Left ventricle myocardium inferior (tissue), 1 donor: ENCODE results near the gene WWP2. TPM values are rescaled to one million over a fixed set of nuclear protein-coding genes. Genes with fewer than 3 reads are reported as not detected.
A peak's percentile ranks its signal among the peaks of the same experiment; 100 is the strongest.

ENCODE experiments used
- DNase-seq: peaks from one replicate; pipeline ENCODE4 v3.0.0-alpha.2; 2020
- H3K27ac ChIP-seq: fragments of 200-600 bp; replicated peaks from 2 replicates; pipeline ENCODE4 v1.8.0; 2021
- H3K27me3 ChIP-seq: fragments of 200-600 bp; 2 replicates; pipeline ENCODE4 v1.8.0; 2021; ENCODE audit warnings: low read depth
- H3K36me3 ChIP-seq: fragments of 200-600 bp; 2 replicates; pipeline ENCODE4 v1.8.0; 2021
- H3K4me1 ChIP-seq: fragments of 200-600 bp; 2 replicates; pipeline ENCODE4 v1.8.0; 2021
- H3K4me3 ChIP-seq: fragments of 200-600 bp; 2 replicates; pipeline ENCODE4 v1.8.0; 2021; ENCODE audit warnings: mild to moderate bottlenecking, moderate library complexity
- H3K9me3 ChIP-seq: fragments of 200-600 bp; replicated peaks from 2 replicates; pipeline ENCODE4 v1.8.0; 2021
- CTCF ChIP-seq: fragments of 200-600 bp; IDR thresholded peaks from 2 replicates; pipeline ENCODE4 v1.8.0; 2021; ENCODE audit warnings: antibody characterized with exemption, mild to moderate bottlenecking, borderline replicate concordance
- intact Hi-C: fragments of 100-400 bp; cut with micrococcal nuclease; formaldehyde crosslinking; loops from one replicate; pipeline ENCODE4 v1.11.0; 2022
- total RNA-seq: library from RNA; stranded (reverse); fragmentation: NEBNext Ultra II Directional; extraction: Animal tissue kit (Norgen Biotek cat#: 25700); gene quantifications from one replicate; pipeline ENCODE4 v1.2.1, GENCODE V29; 2021
- donor health status: DM: no; HTN: yes; CAD: no; lungs with severe emphysema.

Gene WWP2
- total RNA-seq, 1 donor from 2014 or later = 21.3 TPM

GRCh38 chr16:69838489-69838888 is 76.4 kb downstream of the WWP2 start:
- Histone ChIP-seq H3K9me3 (no peaks in the 10 kb centered on the region), H3K36me3 (peaks cover 10% of the 10 kb centered on the region), H3K27ac (peak overlapping the region; percentile 85), H3K4me1 (peaks cover 76% of the 10 kb centered on the region), H3K27me3 (no peaks in the 10 kb centered on the region), H3K4me3 (no peak overlapping the region)
- intact Hi-C loops = no loop called here
- DNase-seq = peak; percentile 35
- TF ChIP-seq CTCF = no peak

GRCh38 chr16:69839240-69839688 is 77.1 kb downstream of the WWP2 start:
- TF ChIP-seq CTCF = no peak
- peak overlapping the region; percentile 85 for H3K27ac ChIP-seq
- H3K36me3 ChIP-seq = peaks cover 10% of the 10 kb centered on the region
- H3K9me3 ChIP-seq = no peaks in the 10 kb centered on the region
- DNase-seq = no peak
- no peak overlapping the region for H3K4me3 ChIP-seq
- peaks cover 68% of the 10 kb centered on the region for H3K4me1 ChIP-seq
- intact Hi-C loops = no loop called here
- no peaks in the 10 kb centered on the region for H3K27me3 ChIP-seq

DNA sequence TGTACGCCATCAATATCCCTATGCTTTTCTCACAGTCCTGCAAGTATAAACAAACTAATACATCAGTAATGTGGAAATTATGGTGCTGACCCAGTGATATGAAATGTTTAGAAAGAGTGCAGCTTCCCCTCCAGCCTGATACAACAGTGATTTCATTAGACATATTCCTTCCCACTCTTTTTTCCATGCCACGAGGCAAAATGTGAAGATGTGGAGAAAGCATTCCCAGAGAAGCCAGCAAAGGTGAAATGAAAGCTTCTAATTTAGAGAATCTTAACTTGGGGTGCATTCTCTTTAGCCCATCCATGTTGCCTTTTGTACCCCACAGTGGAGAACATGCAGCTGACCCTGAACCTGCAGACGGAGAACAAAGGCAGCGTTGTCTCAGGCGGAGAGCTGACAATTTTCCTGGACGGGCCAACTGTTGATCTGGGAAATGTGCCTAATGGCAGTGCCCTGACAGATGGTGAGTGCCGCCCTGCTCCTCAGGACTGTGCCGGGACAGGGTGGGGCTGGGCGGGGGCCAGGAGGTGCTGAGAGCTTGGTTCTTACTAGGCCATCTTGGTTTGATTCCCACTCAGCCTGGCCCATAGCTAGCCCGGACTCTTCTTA is 77.8 kb downstream of the WWP2 start:
- H3K27ac ChIP-seq = peak overlapping the region; percentile 85
- peaks cover 10% of the 10 kb centered on the region for H3K36me3 ChIP-seq
- intact Hi-C loops = no loop called here
- no peaks in the 10 kb centered on the region for H3K9me3 ChIP-seq
- peaks cover 62% of the 10 kb centered on the region for H3K4me1 ChIP-seq
- H3K27me3 ChIP-seq = no peaks in the 10 kb centered on the region
- no peak for TF ChIP-seq CTCF
- DNase-seq = peak; percentile 45
- H3K4me3 ChIP-seq = no peak overlapping the region

GRCh38 chr16:69840975-69841374 is 78.8 kb downstream of the WWP2 start:
- H3K27ac ChIP-seq = peak overlapping the region; percentile 85
- no peaks in the 10 kb centered on the region for H3K9me3 ChIP-seq
- H3K4me3 ChIP-seq = no peak overlapping the region
- H3K4me1 ChIP-seq = peaks cover 51% of the 10 kb centered on the region
- DNase-seq = no peak
- no peaks in the 10 kb centered on the region for H3K27me3 ChIP-seq
- intact Hi-C loops = no loop called here
- peaks cover 10% of the 10 kb centered on the region for H3K36me3 ChIP-seq
- TF ChIP-seq CTCF = no peak

DNA sequence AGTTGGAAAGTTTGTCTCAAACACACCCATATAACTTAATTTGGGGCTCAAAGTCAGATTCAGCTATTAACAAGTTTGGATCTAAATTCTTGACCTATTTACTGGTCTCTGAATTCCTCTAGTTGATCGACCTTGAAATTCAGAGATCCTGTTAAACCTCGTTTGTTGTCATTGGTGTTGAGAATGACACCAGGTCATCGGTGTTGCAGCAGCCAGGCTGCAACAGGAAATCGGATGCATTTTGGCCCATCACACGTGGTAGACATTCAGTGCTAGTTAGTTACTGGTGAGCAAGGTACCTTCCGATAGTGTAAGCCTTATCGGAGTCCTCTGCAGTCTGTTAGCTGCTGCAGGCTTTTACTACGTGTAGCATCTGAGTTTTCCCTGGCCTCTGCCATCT is 82.3 kb downstream of the WWP2 start:
- H3K4me3 ChIP-seq = no peak overlapping the region
- no peaks in the 10 kb centered on the region for H3K9me3 ChIP-seq
- H3K4me1 ChIP-seq = peaks cover 39% of the 10 kb centered on the region
- DNase-seq = no peak
- H3K27me3 ChIP-seq = no peaks in the 10 kb centered on the region
- H3K27ac ChIP-seq = no peak overlapping the region
- no peak for TF ChIP-seq CTCF
- intact Hi-C loops = no loop called here
- H3K36me3 ChIP-seq = peaks cover 10% of the 10 kb centered on the region
